Measurements from ENCODE around the gene SWT1.

The SWT1 gene

DNA sequence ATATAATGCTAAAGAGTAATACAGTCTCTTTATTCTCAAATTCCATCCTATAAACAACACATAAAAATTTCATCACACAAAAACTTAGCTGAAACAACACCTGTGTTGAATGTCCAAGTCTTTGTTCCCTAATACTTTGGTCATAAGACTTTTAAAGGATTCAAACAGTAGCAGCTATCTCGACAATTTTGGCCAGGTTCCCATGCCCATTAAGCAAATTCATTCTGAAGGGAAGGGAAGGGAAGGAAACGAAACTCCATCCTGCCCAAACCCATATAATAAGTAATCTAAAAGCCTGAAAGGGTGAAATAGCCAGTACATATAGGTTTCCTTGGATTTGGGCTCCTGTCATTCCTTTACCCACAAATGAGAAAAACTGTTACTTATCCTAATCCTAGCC lies 152.6 kb downstream of the SWT1 start:
- no peak for DNase-seq (ENCODE audit: low read depth)
- TF ChIP-seq, protein P1, sequence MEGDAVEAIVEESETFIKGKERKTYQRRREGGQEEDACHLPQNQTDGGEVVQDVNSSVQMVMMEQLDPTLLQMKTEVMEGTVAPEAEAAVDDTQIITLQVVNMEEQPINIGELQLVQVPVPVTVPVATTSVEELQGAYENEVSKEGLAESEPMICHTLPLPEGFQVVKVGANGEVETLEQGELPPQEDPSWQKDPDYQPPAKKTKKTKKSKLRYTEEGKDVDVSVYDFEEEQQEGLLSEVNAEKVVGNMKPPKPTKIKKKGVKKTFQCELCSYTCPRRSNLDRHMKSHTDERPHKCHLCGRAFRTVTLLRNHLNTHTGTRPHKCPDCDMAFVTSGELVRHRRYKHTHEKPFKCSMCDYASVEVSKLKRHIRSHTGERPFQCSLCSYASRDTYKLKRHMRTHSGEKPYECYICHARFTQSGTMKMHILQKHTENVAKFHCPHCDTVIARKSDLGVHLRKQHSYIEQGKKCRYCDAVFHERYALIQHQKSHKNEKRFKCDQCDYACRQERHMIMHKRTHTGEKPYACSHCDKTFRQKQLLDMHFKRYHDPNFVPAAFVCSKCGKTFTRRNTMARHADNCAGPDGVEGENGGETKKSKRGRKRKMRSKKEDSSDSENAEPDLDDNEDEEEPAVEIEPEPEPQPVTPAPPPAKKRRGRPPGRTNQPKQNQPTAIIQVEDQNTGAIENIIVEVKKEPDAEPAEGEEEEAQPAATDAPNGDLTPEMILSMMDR (IDR thresholded peaks at IDR 0.05; ENCODE audit: low read depth, low read length, missing control alignments) = no peak
- no peak overlapping the region for H3K4me3 ChIP-seq (ENCODE audit: low read depth, low read length)

DNA sequence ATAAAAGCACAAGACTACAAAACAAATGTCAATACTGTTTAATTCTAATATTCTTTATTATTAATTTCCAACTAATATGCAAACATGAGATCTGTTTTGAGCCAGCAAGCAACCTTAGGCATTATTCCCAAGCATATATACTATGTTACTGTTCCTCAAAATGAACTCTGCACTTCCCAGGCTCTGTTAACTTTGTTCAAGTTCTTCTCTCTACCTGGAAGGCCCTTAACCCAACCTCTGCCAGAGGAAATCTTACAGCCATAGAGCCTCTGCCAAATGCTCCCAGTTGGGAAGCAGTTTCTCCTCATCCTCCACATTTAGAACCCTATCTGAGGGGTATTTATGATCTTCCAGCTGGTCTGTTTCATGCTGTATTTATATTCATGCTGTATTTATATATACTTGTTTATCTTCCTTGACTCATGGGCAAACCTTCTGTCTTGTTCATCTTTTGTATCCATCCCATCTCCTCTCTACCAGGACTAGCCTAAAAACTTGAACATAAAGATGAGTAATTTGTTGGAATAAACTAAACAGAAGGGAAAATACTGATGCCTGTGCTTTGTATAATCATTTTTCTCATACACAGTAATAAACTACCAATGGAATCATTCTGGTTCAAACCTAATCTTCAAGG lies 154.7 kb downstream of the SWT1 start:
- TF ChIP-seq, protein P1 (IDR thresholded peaks at IDR 0.05; ENCODE audit: low read depth, low read length, missing control alignments) = no peak
- H3K4me3 ChIP-seq (ENCODE audit: low read depth, low read length) = no peak overlapping the region
- no peak for DNase-seq (ENCODE audit: low read depth)

DNA sequence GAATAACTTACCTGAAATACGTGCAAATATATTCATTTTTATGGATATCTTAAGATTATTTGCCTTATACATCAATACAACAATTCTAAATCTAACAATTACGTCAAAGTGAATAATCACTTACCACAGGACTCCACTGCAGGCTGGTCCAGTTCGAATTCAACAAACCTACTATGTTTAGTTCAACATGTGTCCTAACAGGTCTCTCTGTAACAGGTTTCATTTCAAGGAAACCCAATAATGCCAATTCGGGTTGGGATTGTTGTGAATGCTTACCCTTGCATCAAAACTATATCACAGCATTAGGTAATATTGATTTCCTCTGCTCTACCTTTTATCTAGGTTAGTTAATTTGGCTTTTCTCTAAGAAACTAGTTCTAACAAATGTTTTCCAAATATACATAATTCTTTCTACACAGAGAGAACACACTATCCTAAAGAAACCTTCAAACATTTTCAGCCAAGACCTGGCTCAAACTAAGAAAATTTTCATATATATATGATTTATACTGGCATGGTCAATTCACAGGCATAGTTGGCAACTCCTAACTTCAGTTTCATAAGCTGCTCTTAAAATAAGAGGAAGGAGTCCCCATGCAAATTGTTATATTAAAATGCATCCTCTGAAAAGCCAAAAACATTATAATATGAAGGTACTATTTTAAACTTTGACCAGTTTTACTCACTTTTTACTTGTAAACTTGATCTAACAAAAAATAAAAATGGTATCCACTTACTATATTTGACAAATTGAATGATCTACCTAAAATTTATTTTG lies 155.6 kb downstream of the SWT1 start:
- TF ChIP-seq, protein P1 (IDR thresholded peaks at IDR 0.05; ENCODE audit: low read depth, low read length, missing control alignments) = no peak
- H3K4me3 ChIP-seq (ENCODE audit: low read depth, low read length) = no peak overlapping the region; the same call in 1 of the 2 replicates
- DNase-seq (ENCODE audit: low read depth) = no peak

DNA sequence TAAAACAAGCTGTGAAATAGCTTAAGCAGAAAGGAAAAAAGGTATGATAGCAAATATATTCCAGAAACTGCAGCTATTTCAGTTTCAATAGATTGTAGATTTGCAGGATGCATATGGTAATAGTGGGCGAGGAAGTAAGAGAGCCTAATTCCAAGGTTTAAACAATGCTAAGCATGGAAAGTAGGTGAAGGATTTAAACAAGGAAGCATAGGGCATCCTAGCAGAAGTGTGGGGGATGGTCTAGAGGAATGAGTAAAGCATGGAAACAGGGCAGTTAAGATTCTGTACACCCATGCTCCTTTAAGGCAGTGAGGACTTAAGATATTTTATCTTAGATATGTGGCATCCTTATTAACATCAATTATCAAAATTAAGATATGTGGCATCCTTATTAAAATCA lies 157.4 kb downstream of the SWT1 start:
- peak overlapping the region; percentile 86 for H3K4me3 ChIP-seq (ENCODE audit: low read depth, low read length)
- TF ChIP-seq, protein P1 (IDR thresholded peaks at IDR 0.05; ENCODE audit: low read depth, low read length, missing control alignments) = no peak
- no peak for DNase-seq (ENCODE audit: low read depth)

DNA sequence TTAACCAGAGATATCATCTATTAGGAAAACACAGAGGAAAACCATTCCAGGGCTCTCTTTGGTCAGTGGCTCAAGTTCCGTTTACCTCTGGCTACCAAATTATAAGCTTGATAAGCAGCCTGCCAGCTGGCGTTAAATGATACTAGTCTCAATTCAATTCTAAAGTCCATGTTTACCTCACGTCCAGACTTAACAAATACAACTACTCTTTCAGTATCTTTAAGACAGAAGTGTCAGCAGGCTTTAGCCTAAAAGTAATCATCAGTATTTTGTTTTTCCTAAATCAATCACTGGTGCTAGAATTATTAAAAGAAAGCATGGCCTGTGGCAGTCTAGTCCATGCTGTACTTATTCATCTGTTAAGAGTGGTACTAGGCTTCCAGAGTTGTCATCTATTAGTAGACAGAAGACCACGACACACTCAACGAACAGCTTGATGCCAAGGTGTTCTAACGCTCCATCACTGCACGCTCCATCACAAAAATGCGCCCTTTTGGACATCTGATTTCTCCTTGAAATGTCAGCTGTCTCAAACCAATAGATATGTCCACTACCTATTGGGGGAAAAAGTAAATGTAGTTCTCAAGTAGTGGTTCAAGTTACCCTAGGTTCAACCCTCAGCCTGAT lies 158.6 kb downstream of the SWT1 start:
- H3K4me3 ChIP-seq (ENCODE audit: low read depth, low read length) = peak overlapping the region; percentile 86
- TF ChIP-seq, protein P1 (IDR thresholded peaks at IDR 0.05; ENCODE audit: low read depth, low read length, missing control alignments) = no peak
- no peak for DNase-seq (ENCODE audit: low read depth)

DNA sequence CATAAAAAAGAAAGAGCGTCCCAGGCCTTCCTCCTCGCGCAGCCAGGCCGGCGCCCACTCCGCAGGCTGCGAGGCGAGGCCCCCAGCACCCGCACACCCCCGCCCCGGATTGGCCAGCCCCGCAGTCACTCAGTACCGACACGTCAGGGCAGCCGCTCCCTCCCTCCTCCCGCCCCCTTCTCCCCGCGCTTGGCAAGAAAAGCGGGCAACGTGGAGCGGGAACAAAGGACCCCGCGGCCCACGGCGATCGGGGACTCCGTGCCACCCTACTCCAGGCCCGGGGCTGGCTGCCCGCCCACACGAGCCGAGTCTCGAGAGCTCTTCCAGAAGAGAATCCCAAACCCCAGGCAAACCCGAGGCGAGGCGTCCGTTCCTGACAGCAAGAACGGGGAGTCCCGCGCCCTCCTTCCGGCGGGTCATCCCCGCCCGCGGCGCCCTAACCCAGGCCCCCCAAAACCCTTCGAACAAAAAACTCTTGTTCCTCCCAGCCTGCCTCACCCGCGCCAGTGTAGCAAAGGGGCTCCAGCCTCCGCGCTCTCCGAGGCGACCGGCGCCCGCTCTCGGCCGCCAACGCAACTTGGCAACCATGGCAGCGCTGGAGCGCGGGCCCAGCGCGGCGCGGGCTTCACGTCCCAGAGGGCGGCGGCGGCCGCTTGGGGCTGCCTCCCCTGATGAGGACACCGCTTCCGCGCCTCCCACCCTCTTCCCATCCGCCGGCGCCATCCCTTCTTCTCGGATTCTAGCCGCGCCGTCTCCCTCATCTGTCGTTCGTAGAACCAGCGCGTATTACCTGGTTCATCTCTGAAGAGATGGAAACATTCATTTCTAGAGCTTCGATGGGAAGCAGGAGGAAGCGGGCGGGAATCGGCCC lies 159.4 kb downstream of the SWT1 start:
- TF ChIP-seq, protein P1 (IDR thresholded peaks at IDR 0.05; ENCODE audit: low read depth, low read length, missing control alignments) = no peak
- peak overlapping the region; percentile 86 for H3K4me3 ChIP-seq (ENCODE audit: low read depth, low read length)
- DNase-seq (ENCODE audit: low read depth) = no peak
